Stimulated activated naive CD4-positive, alpha-beta T cell treated with Interleukin-2 at 50 U/mL for 16 hours (primary cell): ENCODE results near the gene LOXL4.

Source experiments
- DNase-seq: peaks from one replicate; lab custom pipeline; 2025; lab: John Stamatoyannopoulos, UW

LOXL4 gene

DNA sequence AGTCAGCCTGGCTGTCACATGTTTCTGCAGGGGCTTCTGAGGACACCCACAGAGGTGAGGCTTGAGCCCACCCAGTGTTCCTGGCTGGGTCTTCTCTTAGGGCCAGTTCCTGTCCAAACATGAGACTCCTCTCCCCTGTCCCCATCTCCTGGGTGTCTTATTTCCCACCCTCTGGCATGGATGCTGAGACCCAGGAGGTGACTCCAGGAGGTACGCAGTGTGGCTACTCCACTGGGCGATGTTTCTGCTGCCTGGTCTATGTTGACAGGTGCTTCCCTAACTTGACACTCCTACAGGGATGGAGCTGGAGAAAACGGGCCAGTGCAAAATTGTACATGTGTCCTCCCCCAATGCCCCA lies 26.3 kb upstream of the LOXL4 start:
- no peak for DNase-seq

DNA sequence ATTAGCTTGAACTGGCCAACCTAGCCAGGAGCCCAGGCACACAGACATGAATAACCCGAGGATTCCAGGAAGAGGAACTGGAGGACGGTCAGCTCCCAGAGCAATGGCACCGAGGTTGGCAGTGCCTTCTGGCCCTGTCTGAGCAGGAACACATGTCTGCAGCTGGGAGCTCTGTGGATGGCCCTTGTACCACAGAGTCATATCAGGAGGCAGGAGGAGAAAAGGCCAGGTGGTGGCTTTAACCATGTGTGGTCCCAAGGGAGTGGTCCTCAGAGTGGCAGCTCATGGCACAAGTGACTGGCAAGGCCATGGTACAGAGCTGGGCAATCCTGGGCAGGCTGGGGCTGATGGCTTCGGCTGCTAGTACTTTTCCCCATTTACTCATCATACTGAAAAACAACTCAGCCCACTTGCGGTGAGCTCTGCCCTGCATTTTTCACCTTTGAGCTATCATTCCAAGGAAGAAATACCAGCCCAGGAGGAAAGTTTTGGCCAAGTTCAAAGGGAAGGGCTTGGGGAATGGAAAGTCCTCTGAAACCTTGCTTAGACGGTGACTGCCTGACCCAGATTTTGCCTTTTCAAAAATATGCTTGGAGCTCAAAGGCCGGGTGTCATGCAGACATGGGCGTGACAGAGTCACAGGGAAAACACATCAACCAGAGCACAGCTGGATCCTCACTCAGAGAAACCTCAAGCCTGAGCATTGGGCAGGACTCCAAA lies 25.7 kb upstream of the LOXL4 start:
- DNase-seq = no peak

DNA sequence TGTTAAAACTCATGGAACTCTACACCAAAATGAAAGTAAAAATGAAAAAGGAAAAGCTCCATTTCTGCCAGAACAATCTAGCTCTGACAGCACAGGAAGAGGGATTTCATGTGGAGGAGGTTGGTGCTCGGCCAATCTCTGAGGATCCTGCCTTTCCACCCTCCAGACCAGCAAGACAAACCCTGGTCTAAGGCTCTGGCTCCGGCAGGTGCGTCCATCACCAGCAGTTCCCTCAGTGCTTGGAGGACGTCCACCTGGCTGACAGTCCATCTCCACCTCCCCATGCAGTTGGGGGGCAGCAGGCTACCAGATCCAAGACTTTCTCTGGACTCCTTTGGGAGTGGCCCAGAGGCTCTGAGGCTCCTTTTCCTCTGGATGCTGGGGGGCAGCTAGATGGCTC lies 25.0 kb upstream of the LOXL4 start:
- DNase-seq = no peak

DNA sequence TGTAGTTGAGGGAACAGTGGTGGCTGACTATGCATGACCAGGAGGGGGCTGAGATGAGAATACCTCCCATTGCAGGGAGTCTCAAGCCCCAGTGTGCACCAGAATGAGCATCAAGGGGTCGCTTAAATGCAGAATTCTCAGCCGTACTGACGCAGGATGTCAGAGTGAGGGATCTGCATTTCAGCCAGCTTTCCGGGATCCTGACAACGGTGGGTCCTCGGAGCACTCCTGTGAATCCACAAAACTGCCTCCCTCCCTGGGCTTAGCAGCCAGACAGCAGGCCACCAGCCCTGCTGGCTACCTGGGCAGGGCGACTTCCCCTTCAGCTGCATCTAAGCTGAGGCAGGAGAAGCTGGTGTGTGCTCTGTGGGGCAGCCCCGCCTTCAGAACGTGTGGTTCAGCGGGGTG lies 21.8 kb upstream of the LOXL4 start:
- no peak for DNase-seq

DNA sequence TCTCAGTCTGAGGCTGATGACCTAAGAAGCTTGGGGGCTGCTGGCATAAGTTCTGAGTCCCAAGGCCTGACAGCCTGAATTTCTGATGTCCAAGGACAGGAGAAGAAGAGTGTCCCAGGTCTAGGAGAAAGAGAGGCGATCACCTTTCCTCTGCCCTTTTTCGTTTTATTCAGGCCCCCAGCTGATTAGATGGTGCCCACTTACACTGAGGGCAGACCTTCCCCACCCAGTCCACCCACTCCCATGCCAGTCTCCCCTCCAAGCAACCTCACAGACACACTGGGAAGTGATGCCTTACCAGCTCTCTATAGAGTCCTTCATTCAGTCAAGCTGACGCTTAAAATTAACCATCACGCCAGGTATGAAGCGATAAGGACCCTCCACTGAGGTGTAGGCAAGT lies 19.3 kb upstream of the LOXL4 start:
- DNase-seq = no peak

DNA sequence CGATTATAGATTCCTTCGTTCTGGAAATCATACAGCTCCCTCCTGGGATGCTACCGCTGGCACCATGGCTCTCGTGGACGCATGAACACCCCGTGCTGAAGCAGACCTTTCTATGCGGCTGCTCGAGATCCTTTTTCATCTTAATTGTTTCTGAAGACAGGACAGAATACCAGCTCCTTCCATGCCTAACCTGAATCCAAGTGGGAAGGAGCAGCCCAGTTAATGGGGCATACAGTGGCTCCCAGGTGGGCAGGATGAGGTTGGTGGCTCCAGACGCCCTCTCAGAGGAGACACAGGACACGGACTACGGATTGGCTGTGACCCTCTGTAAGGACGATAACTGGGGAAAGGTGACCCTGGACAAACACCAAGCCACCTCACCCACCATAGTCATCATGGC lies 18.4 kb upstream of the LOXL4 start:
- DNase-seq = no peak

DNA sequence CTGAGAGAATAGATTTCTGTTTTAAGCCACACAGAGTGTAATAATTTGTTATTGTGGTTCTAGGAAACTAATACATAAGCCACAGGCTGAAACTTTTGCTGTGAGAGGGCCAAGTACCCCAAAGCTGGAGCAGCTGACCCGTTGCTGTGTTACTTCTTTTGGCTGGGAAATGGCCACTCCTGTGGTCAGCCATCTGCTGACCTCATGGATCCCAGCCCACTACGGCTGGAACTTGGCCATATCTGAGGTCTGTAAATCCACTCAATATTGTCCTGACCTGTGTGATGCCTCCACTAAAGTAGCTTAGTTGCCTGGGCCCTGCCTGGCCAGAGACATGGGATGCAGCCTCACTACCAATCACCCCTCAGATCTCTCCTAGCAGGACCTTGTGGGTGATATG lies 17.4 kb upstream of the LOXL4 start:
- DNase-seq = no peak

DNA sequence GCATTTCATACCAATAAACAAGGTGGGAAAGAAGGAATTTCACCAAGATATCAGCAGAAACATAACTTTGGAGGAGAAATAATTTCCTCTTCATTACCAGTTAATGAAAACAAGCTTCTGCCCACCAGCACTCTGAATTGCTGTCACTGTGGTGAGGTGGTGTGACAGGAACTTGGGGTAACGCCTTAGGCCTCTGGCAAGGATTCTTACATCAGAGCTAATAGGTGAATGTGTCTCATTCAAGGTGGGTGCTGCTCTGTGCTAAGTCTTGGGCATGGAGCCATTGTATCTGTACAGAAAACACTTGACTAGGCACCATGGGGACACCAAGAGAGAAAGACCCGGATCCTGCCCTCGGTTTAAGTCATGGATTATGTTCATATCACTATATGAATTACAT lies 8.3 kb upstream of the LOXL4 start:
- DNase-seq = no peak

DNA sequence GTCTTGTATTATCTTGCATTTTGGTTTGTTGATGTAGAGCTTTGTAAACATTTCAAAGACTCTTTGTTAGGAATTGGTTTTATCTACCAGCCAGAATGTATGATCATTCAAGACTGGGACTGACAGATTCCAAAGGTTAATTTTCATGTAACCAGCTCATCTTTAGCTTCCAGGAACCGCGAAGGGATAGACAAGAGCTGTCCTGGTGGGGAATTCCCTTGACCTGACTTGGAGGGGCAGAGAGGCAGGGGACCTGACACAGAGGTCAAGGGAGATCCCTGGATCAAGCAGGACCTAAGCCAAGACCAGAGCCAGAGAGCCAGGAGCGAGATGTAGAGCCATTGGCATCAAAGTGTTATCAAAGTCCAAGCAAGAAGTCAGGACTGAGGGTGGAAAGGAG lies 6.6 kb upstream of the LOXL4 start:
- DNase-seq = no peak

DNA sequence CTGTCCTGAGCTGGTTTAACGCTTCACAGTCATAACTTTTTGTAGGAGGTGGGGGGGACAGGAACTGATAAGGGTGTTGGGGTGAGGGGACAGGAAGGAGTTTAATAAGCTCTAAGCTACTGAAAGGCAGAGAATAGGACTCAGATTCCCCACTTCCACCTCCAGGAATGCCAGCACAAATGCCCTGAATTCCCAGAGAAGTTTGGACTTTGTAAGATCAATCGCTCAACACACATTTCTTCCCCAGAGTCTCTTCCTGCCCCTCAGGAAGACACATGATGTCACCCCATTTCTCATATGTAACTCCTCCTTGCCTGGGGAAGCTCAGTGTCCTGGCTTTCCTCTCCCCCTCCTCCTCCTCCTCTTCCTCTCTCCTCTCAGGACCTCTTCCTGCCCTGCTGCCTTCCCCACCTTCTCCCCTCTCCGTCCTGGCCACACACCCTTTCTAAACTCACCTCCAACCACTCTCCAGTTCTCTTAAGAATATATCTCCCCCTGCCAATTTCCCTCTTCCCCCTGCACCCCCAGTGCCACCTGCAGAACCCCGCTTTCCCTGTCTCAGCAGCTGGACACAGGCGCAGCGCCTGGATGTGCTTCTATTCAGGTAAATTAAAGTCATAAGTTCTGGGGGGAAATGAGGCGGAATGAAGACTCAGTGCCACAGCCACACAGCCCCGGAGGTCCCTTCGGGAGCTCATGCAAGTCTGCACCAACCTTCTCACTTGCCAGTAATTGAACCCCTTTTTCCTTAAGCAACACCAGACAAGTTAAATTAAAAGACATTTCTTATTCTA lies 5.3 kb upstream of the LOXL4 start:
- DNase-seq = no peak

DNA sequence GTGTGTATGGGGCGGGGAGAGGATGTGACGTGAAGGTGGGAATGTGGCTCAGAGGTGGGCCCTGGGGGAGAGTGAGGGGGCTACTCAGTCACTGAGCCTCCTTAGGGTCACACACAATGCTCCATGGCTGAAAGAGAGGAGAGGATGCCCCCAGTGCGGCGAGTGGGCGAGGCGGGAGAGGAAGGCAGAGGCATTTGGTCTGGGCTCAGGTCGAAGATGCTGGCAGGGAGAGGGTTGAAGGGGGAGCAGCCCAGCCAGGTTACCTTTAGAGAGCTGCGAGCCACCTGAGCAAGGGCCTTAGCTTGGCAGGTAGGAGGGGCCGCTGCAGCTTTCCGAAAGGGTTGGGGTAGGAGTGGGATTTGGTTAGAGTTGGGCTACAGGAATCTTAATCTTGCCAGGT lies 4.7 kb upstream of the LOXL4 start:
- DNase-seq = no peak

DNA sequence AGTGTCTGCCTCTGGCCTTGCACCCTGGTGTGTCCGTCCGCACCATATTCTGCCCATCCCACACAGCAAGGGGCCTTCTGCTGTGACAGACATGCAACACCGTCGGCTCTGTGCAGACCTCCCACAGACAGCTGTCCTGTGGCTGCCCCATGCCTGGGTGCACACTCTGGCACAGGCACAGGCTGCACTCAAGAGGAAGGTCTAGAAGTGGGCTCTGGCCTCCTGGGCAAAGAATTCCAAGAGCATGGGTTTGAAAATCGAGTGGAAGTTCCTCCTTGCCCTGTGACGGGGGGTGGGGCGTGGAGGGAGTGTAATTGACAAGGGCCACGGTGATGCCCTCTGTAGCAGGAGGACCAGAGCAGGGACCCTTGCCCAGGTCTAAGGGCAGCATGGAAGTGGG lies 4.3 kb upstream of the LOXL4 start:
- no peak for DNase-seq

DNA sequence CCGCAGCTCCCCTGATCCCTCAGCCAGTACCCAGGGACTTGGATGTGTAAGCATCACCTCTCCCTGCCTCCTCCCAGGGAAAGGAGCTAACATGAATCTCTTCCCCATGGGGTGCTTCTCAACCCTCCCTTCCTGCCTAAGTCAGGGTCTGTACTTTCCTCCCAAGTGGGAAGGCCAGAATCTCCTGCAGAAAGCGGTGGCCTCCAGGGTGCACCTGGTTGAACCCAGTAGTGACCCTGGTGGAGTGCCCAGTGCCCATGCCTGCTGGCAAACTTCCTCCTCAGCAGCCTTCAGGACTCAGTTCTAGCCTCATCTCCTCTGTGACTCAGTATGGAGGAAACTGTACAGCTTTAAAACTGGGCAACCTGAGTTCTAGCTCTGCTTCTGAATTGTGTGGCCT lies 2.8 kb upstream of the LOXL4 start:
- DNase-seq = no peak

DNA sequence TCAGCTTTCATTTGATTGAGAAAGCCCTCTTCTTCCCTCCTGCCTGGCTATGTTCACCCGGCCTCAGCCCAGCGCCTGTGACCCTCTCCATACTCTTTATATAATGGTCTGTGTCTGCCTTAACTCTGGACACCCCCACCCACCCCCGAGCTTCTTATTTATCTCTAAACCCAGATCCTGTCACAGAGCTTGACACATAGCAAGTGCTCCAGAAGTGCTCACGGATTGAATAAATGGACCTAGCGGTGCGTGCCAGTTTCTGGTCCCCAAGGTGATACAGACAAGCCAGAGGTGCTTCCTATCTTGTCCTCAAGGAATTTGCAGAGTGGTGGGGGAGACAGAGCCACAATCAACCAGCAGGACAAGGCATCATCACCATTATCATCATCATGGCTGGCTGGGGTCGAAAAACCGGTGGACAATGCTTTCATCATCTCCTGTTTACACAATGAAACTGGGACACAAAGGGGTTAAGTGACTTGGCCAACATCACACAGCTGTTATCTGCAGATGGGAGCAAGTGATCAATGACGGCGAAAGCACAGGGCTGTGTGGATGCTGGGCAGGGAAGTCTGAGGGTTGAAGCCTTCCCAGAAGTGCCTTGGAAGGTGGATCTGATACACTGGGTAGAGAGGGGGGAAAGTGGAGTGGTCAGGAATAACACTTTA lies 2.2 kb upstream of the LOXL4 start:
- no peak for DNase-seq

DNA sequence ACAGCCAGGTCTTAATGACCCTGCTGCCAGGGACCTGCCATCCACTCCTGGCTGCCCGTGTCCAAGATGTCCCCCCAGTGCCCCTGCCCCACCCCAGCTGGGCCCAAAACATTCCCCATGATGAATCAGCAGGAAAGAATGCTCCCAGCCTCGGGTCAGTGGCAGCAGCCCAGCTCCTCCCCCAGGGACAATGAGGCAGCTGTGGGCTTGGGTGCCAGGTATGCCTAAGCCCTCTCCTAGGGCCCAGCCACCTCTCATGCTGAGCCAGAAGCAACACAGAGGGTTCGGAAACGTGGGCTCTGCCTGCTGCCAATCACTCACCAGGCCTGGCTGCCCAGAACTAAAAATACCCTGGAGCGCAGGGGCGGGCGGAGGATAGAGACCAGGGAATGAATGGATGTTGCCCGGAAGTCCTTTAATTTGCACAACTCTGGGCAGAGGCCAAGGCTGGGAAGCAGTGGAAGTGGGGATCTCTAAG lies 1.5 kb upstream of the LOXL4 start:
- no peak for DNase-seq

DNA sequence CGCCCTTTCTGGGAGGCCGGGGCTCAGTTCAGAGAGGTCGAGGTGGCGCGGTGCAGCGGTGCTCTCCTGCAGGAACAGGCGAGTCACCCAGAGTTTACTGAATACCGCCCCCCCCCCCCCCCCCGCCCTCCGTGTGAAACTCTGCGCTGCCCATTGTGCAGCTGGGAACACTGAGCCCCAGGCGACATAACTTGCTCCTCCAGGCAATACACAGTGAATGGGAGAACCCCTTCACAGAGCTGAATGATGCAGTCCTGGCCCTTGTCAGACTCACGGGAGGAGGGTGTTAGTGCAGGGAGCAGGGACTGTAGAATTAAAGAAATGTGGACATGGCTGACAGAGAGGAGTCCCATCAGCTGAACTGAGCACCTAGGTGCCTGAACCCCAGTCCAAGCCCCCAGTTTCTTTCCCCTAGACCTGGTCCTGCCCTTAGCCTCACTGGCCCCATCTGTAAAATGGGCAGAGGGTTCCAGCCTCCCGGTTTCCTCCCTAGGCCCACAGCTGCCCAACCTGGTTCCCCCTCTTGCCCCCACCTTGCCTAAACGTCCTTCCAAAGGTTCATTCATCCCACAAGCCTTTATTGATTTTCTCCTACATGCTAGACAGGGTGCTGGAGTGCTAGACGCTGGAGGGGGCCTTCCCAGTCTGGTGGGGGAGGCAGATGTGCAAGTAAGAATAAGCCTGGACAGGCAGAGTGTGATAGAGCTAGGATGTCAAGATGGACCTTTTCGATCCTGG lies 869 bp upstream of the LOXL4 start:
- DNase-seq = no peak

DNA sequence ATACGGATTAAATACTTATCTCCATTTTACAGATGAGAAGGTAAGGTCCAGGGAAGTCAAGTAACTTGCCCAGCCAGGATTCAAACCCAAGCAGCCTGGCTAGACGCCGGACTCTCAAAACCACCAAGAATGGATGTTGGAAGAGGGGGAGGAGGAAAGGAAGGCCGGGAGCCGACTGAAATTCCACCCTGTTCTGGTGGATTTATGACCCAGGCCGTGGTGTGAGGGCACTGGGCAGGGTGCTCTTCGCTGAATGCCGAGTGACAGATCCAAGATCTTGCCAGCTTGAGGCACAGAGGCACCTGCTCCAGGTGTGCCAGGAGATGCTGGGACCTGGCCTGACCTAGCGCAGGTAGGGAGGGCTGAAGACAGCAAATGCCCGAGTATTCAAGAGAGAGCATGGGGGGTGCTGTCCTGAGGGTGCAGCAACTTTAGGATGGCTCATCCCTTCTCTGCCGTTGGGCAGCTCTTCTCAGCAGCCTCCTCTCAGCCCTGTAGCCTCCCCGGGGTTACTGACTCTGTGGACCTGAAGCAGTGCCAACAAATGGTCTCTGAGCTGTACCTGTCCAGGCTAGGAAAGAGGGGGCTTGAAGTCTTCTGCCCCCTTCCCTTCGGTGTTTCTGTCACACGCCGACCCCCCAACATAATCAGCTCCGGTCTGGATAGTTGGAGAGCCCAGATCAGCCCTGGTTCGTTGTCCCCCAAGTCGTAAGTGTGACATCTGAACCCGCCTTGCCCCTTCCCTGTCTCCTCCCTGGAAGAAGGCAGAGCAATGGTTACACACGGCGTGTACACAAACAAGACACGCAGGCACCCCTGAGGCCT lies 713 bp downstream of the LOXL4 start:
- DNase-seq = no peak

DNA sequence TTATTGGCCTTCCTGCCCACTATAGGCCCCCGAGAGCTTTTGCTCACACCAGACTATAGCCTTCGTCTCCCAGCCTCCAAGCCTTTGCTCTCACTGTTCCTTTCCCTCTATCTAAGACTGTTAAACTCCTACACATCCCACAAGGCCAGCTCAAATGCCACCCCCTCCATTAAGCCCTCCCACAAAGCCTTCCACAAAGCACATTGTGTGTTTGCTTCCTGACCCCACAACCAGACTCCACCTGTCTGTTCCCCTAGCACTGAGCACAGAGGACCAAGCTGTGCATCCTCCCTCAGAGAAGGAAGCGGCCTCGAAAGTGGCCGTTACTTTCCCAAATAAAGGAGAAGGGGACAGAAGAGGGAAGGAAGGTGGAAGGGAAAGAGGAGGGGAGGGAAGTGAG lies 1.3 kb downstream of the LOXL4 start:
- no peak for DNase-seq

DNA sequence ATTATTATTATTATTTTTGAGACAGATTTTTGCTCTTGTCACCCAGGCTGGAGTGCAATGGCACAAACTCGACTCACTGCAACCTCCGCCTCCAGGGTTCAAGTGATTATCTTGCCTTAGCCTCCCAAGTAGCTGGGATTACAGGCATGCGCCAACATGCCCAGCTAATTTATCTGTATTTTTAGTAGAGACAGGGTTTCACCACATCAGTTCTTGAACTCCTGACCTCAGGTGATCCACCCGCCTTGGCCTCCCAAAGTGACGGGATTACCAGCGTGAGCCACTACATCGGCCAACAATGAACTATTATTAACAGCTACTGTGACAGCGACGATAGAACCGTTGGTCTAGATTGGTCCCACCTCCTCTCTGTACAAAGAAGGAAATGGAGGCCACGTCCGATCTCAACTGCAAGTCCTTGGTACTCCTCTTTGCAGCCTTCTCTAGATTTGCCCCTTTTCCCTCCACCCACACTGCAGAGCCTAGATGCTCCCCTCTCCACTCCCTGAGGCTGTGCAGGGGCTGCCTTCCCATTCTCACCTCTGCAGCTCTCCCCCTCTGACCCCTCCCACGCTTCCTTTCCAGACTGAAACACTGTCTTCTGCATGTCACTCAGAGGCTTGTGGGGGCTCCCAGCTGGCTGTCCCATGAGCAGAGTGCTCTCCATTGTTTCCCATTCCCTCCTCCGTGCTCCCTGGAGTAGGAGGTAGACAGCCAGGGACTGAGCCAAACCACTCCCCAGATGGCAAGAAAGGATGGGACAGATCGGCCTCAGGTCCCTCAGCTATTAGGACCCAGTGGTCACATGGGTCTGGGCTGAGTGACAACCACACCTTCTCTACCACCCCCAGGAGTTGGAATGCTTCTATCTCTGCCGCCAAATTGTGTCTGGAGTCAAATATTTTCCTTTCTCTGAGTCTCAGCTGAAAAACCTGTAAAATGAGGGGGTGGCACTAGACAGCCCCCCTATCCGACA lies 2.3 kb downstream of the LOXL4 start:
- DNase-seq = no peak

DNA sequence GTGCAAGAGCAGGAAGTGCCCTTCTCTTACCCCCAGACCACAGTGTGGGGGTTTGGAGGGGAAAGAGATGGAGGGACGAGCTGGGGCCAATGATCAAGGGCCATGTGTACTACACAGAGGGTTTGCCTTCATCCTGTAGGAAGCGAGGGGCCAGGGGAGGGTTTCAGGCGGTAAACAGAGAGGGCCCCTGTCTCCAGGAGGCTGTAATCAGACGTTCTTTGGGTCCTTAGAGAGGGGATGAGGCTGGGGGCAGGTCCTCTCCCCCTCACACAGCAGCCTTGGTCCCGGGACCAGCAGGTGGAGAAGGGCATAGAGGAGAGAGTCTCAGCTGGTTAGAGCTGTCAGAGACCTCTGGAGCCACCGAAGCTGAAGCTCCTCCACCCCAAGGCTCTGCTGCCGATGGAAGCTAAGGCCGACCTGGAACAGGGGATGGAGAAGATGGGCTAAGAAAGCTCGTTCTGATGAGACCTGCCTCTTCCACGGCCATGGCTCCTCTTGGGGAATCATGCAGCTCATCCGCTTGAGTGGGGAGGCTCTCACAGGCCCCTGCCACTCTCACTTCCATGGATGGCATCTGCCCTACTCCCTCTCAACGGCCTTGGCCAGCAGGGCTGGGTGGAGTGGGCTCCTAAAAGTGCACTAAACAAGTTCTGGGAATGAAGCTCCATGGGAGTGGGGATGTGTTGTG lies 3.5 kb downstream of the LOXL4 start:
- no peak for DNase-seq
